Measurements from ENCODE around the gene SH3PXD2A. TPM values are rescaled to one million over a fixed set of nuclear protein-coding genes. Genes with fewer than 3 reads are reported as not detected.

The SH3PXD2A gene
- total RNA-seq, 1 donor from 2014 or later, result 36.8 TPM

GRCh38 chr10:103595933-103596726, 259.2 kb downstream of the SH3PXD2A start:
- Mint-ChIP-seq H3K4me1 (peaks cover 12% of the 10 kb centered on the region), H3K27me3 (ENCODE audit: low read depth) (no peaks in the 10 kb centered on the region), H3K4me3 (no peak overlapping the region), H3K9me3 (no peaks in the 10 kb centered on the region), H3K36me3 (no peaks in the 10 kb centered on the region), H3K27ac (no peak overlapping the region)
- DNase-seq (ENCODE audit: low spot score in 2 of 2, unreplicated experiment in 2 of 2), result no peak
- TF ChIP-seq CTCF (IDR thresholded peaks at IDR 0.05; ENCODE audit: unreplicated experiment), result no peak

DNA sequence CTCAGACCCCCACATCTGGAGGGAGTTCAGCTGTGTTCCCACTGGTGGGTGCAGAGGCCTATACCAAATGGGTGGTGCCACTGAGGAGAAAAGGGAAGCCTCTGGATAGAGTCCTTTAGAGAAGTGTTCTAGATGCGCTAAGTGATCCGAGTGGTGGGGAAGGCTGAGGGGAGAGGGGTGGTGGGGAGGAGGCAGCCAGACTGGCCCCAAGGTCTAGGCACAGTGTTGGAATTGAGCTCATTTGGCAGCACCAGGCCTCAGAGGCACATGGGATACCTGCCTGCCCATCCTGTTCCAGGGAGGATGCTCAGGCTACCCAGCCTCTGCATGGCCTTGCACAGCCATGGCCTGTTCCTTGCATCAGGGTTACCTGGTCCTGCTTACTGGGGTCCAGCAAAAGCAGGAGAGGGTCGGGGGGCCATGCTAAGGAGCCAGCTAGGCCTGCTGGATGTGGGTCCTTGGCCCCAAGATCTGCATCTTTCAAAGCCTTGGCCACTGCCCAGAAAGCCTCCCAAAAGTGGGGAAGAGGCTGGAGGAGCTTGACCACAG, 262.3 kb downstream of the SH3PXD2A start:
- H3K36me3 Mint-ChIP-seq, result peaks cover 4% of the 10 kb centered on the region
- no peaks in the 10 kb centered on the region for H3K27me3 Mint-ChIP-seq (ENCODE audit: low read depth)
- H3K4me3 Mint-ChIP-seq, result no peak overlapping the region

DNA sequence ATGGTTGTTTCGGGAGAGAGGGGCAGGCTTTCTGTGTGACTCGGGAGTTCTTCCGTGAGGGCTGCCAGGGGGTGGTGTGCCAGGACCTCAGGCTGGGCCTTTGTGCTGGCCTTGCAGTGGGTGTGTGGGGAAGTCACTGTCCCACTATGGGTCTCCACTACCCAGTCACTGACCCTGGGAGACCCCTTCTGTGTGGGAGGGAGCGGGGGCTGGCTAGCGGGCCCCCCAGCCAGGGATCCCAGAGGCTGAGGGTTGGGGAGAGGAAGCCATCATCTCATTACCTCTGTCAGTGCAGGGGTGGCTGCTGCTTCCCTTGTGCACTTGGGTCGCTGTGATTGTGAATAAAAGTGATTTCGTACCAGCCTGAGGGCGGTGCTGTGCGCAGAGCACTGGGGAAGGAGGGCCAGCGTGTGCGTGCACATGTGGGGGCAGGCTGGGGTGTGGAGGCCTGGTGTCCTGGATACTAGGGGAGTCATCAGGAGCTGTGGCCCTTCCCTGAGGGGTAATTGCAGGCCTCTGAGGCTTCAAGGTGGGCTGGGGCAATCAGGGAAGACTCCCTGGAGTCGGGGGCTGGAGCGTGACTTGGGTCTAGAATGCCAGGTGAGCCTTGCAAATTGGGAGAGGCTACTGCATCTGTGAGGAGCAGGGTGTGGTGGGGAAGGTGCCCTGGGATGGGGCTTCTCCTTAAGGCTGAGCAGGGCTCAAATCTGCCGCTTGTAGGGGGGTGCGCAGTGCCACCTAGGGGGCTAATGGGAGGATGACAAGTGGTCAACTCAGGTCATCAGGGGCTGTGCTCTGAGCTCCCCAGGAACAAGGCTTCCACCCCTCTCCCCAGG, 263.0 kb downstream of the SH3PXD2A start:
- H3K9me3 Mint-ChIP-seq, result peaks cover 4% of the 10 kb centered on the region
- H3K4me1 Mint-ChIP-seq, result peaks cover under 1% of the 10 kb centered on the region
- no peak overlapping the region for H3K4me3 Mint-ChIP-seq
- DNase-seq (ENCODE audit: low spot score in 2 of 2, unreplicated experiment in 2 of 2), result peak in 1 of 2 experiments; percentile 59
- no peak overlapping the region for H3K27ac Mint-ChIP-seq
- H3K36me3 Mint-ChIP-seq, result peaks cover 8% of the 10 kb centered on the region
- no peaks in the 10 kb centered on the region for H3K27me3 Mint-ChIP-seq (ENCODE audit: low read depth)
- TF ChIP-seq CTCF (IDR thresholded peaks at IDR 0.05; ENCODE audit: unreplicated experiment), result peak; percentile 44

More for the DNA sequence above, 262.3 kb downstream of the SH3PXD2A start:
- TF ChIP-seq CTCF (IDR thresholded peaks at IDR 0.05; ENCODE audit: unreplicated experiment), result no peak
- no peak for DNase-seq (ENCODE audit: low spot score in 2 of 2, unreplicated experiment in 2 of 2)
- Mint-ChIP-seq H3K27ac (no peak overlapping the region), H3K9me3 (no peaks in the 10 kb centered on the region), H3K4me1 (peaks cover 6% of the 10 kb centered on the region)

DNA sequence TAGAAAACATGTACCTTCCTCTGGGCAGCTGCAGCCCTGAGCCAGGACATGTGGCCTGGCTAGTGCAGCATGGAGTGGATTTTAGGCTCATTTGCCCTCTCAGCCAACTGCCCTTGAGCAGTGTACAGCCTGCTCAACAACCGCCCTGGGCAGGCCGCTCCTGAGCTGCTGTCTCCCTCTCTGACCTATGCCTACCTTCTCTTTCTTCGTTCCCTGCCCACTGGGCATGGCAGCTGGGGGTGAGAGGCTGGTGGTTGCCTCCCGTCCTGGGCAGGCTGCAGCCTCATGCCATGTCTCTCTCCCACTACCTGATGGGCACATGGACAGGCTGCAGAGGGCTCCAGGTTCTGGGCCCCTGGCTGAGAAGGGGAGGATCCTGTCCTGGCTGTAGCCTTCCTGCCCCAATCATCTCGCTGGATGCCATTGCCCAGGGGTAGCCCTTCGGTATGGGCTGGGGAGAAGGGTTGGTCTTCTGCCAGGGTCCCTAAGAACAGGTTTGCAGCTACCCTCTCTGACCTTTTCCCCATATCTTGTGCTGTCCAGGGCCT, 264.6 kb downstream of the SH3PXD2A start:
- Mint-ChIP-seq H3K9me3 (peaks cover 12% of the 10 kb centered on the region), H3K4me3 (no peak overlapping the region), H3K27ac (no peak overlapping the region), H3K4me1 (no peaks in the 10 kb centered on the region), H3K36me3 (peaks cover 14% of the 10 kb centered on the region), H3K27me3 (ENCODE audit: low read depth) (no peaks in the 10 kb centered on the region)
- DNase-seq (ENCODE audit: low spot score in 2 of 2, unreplicated experiment in 2 of 2), result no peak
- TF ChIP-seq CTCF (IDR thresholded peaks at IDR 0.05; ENCODE audit: unreplicated experiment), result no peak

- no peaks in the 10 kb centered on the region for H3K4me1 Mint-ChIP-seq
- no peak overlapping the region for H3K27ac Mint-ChIP-seq
- peaks cover 12% of the 10 kb centered on the region for H3K9me3 Mint-ChIP-seq
- no peak for DNase-seq (ENCODE audit: low spot score in 2 of 2, unreplicated experiment in 2 of 2)
- no peak for TF ChIP-seq CTCF (IDR thresholded peaks at IDR 0.05; ENCODE audit: unreplicated experiment)
- H3K27me3 Mint-ChIP-seq (ENCODE audit: low read depth), result no peaks in the 10 kb centered on the region
- H3K36me3 Mint-ChIP-seq, result peaks cover 15% of the 10 kb centered on the region
- H3K4me3 Mint-ChIP-seq, result no peak overlapping the region
Measured at GRCh38 chr10:103590060-103590459, 265.3 kb downstream of the SH3PXD2A start.

Measured in mesothelial cell of epicardium (in vitro differentiated cells).